GM23338 (cell line): ENCODE data around the gene SF3B3. TPM values are rescaled to one million over a fixed set of nuclear protein-coding genes. Genes with fewer than 3 reads are reported as not detected.

ENCODE experiments used
- ATAC-seq: fragments of 200-7000 bp; cut with Tn5 transposase; 3 replicates; pipeline ENCODE4 v1.9.1; 2020
- DNase-seq: peaks from one replicate; pipeline ENCODE4 v3.0.0-alpha.2; 2015; ENCODE audit warnings: low spot score
- H2AFZ ChIP-seq: fragments of 200-600 bp; sonication (generic); 2 replicates; pipeline ENCODE4 v1.8.0; 2016; ENCODE audit warnings: antibody characterized with exemption, mild to moderate bottlenecking, moderate library complexity
- H3F3A ChIP-seq: fragments of 200-600 bp; sonication (generic); replicated peaks from 2 replicates; pipeline ENCODE4 v1.8.0; 2017; ENCODE audit warnings: antibody characterized with exemption, mixed run types, low read depth
- H3K27ac ChIP-seq: fragments of 200-600 bp; sonication (generic); 2 replicates; pipeline ENCODE4 v1.6.1; 2016; ENCODE audit warnings: low read depth
- H3K27me3 ChIP-seq: fragments of 200-600 bp; sonication (generic); 2 replicates; pipeline ENCODE4 v1.8.0; 2016; ENCODE audit warnings: mild to moderate bottlenecking, mixed run types, moderate library complexity; ENCODE audit not compliant: insufficient read depth
- H3K36me3 ChIP-seq: fragments of 200-600 bp; sonication (generic); 2 replicates; pipeline ENCODE4 v1.8.0; 2016; ENCODE audit warnings: mild to moderate bottlenecking; ENCODE audit not compliant: insufficient read depth
- H3K4me1 ChIP-seq: fragments of 200-600 bp; sonication (generic); 2 replicates; pipeline ENCODE4 v1.8.0; 2016; ENCODE audit warnings: mild to moderate bottlenecking, moderate library complexity; ENCODE audit not compliant: insufficient read depth
- H3K4me2 ChIP-seq: fragments of 200-600 bp; sonication (generic); 2 replicates; pipeline ENCODE4 v1.7.1; 2017; ENCODE audit warnings: mixed run types
- H3K4me3 ChIP-seq: fragments of 200-600 bp; sonication (generic); 2 replicates; pipeline ENCODE4 v1.6.1; 2016; ENCODE audit warnings: mixed run types
- H3K79me2 ChIP-seq: fragments of 200-600 bp; sonication (generic); replicated peaks from 2 replicates; pipeline ENCODE4 v1.8.0; 2017; ENCODE audit warnings: mild to moderate bottlenecking; ENCODE audit not compliant: insufficient read depth
- H3K9me2 ChIP-seq: fragments of 200-600 bp; sonication (generic); 2 replicates; pipeline ENCODE4 v1.8.0; 2017; ENCODE audit not compliant: insufficient read depth
- H4K20me1 ChIP-seq: fragments of 200-600 bp; sonication (generic); replicated peaks from 2 replicates; pipeline ENCODE4 v1.8.0; 2017; ENCODE audit warnings: mild to moderate bottlenecking; ENCODE audit not compliant: insufficient read depth
- H3K27ac Mint-ChIP-seq: 2 replicates; pipeline ENCODE4 v1.8.0; 2020; ENCODE audit warnings: inconsistent platforms, mild to moderate bottlenecking, moderate library complexity, mixed read lengths
- H3K27me3 Mint-ChIP-seq: 3 replicates; pipeline ENCODE4 v1.8.0; 2022; ENCODE audit warnings: low read depth, mild to moderate bottlenecking, moderate library complexity, mixed read lengths, inconsistent platforms; ENCODE audit not compliant: insufficient read depth, poor library complexity
- H3K36me3 Mint-ChIP-seq: 3 replicates; pipeline ENCODE4 v1.8.0; 2021; ENCODE audit warnings: low read depth, mild to moderate bottlenecking, inconsistent platforms, moderate library complexity, mixed read lengths
- H3K4me1 Mint-ChIP-seq: 3 replicates; pipeline ENCODE4 v1.8.0; 2020; ENCODE audit warnings: mild to moderate bottlenecking, inconsistent platforms, mixed read lengths
- H3K4me3 Mint-ChIP-seq: 3 replicates; pipeline ENCODE4 v1.8.0; 2021; ENCODE audit warnings: moderate library complexity, mild to moderate bottlenecking, inconsistent platforms, mixed read lengths
- H3K9me3 Mint-ChIP-seq: 3 replicates; pipeline ENCODE4 v1.8.0; 2020; ENCODE audit warnings: moderate library complexity, mild to moderate bottlenecking, inconsistent platforms, mixed read lengths
- CREB1 ChIP-seq: fragments of 250-450 bp; sonication (Bioruptor Pico); IDR thresholded peaks from 2 replicates; pipeline ENCODE4 v1.5.0; 2020; ENCODE audit warnings: low read depth, mild to moderate bottlenecking, moderate library complexity
- EZH2 ChIP-seq: fragments of 200-600 bp; sonication (generic); IDR thresholded peaks from one replicate; pipeline ENCODE4 v1.8.0; 2017; ENCODE audit warnings: antibody characterized with exemption, mild to moderate bottlenecking, low read depth; ENCODE audit not compliant: unreplicated experiment
- EZH2phosphoT487 ChIP-seq: fragments of 200-600 bp; sonication (generic); IDR thresholded peaks from one replicate; pipeline ENCODE4 v1.8.1; 2018; ENCODE audit warnings: antibody characterized with exemption; ENCODE audit not compliant: unreplicated experiment
- JUNB ChIP-seq: IDR thresholded peaks from one replicate; pipeline ENCODE4 v1.6.1; 2016; ENCODE audit warnings: antibody characterized with exemption; ENCODE audit not compliant: unreplicated experiment
- NANOG ChIP-seq: IDR thresholded peaks from 2 replicates; pipeline ENCODE4 v1.6.1; 2016; ENCODE audit warnings: antibody characterized with exemption, borderline replicate concordance
- POLR2AphosphoS5 ChIP-seq: IDR thresholded peaks from 2 replicates; pipeline ENCODE4 v1.6.1; 2016; ENCODE audit warnings: antibody characterized with exemption, low read depth
- STAT1 ChIP-seq: IDR thresholded peaks from one replicate; pipeline ENCODE4 v1.6.1; 2016; ENCODE audit warnings: antibody characterized with exemption; ENCODE audit not compliant: unreplicated experiment
- ZNF114 ChIP-seq: fragments of 250-450 bp; sonication (Bioruptor Pico); IDR thresholded peaks from 2 replicates; pipeline ENCODE4 v1.5.0; 2020; ENCODE audit warnings: mild to moderate bottlenecking, moderate library complexity
- ZNF331 ChIP-seq: fragments of 250-450 bp; sonication (Bioruptor Pico); IDR thresholded peaks from 2 replicates; pipeline ENCODE4 v1.5.0; 2020; ENCODE audit warnings: low read depth, mild to moderate bottlenecking, moderate library complexity
- polyA plus RNA-seq: library from polyadenylated mRNA; unstranded; fragments of >200 nt; fragmentation: Nextera tagmentation; extraction: Ambion mirVana; gene quantifications from 2 replicates; pipeline ENCODE4 v1.2.1, GENCODE V29; 2016
- total RNA-seq: library from RNA; depleted of rRNA; stranded (reverse); fragments of >200 nt; shearing (Covaris generic); gene quantifications from 2 replicates; pipeline ENCODE4 v1.2.3, GENCODE V29; 2014
- TF ChIP-seq, protein P1 (sequence below), 2 experiments: fragments of 200-600 bp in 1 of 2; sonication (generic) in 1 of 2; conservative IDR thresholded peaks; 2 replicates each; pipeline versions ENCODE4 v1.5.1 to v1.6.1; 2016 to 2017; ENCODE audit warnings: antibody characterized with exemption in 2 of 2, low read depth in 2 of 2, mild to moderate bottlenecking in 2 of 2, moderate library complexity in 1 of 2
- TF ChIP-seq, protein P2 (sequence below): fragments of 250-450 bp; sonication (Bioruptor Pico); IDR thresholded peaks from 2 replicates; pipeline ENCODE4 v1.5.0; 2020; ENCODE audit warnings: mild to moderate bottlenecking, moderate library complexity
- TF ChIP-seq, protein P3 (sequence below): IDR thresholded peaks from one replicate; pipeline ENCODE4 v1.6.1; 2018; ENCODE audit warnings: antibody characterized with exemption; ENCODE audit not compliant: unreplicated experiment
- TF ChIP-seq, protein P4 (sequence below): IDR thresholded peaks from 2 replicates; pipeline ENCODE4 v1.6.1; 2016; ENCODE audit warnings: antibody characterized with exemption

Gene SF3B3
- total and polyA plus RNA-seq, 2 experiments from 2014 or later: 202 to 289 TPM

DNA sequence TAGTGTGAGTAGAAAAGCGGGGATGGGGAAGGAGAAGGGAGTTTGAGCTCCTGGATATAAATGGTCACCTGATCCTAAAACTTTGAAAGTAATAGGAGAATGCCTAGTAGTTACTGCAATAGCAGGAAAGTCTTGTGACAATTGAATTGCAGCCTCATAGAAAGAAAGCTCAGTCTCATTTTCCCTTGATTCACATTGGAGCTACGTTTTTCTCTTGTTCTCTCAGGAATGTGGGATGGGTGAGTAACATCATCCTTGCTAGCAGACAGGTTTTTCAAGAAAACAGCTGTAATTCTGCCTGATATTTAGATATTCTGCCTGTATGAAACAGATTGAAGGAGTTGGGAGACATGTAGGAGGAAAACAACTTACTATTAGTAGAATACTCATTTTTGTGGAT is 25.3 kb downstream of the SF3B3 start:
- DNase-seq (no peak), ATAC-seq (no peak)
- peaks cover 93% of the 10 kb centered on the region for H3K36me3 Mint-ChIP-seq
- Histone ChIP-seq H3K27me3 (no peaks in the 10 kb centered on the region), H3K9me2 (no peaks in the 10 kb centered on the region), H3K4me1 (no peaks in the 10 kb centered on the region; the same call in 1 of the 2 replicates), H3K36me3 (peaks cover 93% of the 10 kb centered on the region), H2AFZ (no peak overlapping the region), H3K4me2 (no peak overlapping the region), H3K4me3 (no peak overlapping the region), H3K27ac (no peak overlapping the region), H3F3A (peaks cover 56% of the 10 kb centered on the region), H4K20me1 (peaks cover 82% of the 10 kb centered on the region), H3K79me2 (peaks cover 92% of the 10 kb centered on the region)
- peaks cover 6% of the 10 kb centered on the region; the same call in 2 of the 3 replicates for H3K4me1 Mint-ChIP-seq
- TF ChIP-seq ZNF331 (CRISPR knock-in tag) (no peak), JUNB (no peak), POLR2AphosphoS5 (no peak), NANOG (no peak), EZH2 (no peak), ZNF114 (CRISPR knock-in tag) (no peak), STAT1 (no peak), EZH2phosphoT487 (no peak), CREB1 (CRISPR knock-in tag) (no peak)
- TF ChIP-seq, protein P1, sequence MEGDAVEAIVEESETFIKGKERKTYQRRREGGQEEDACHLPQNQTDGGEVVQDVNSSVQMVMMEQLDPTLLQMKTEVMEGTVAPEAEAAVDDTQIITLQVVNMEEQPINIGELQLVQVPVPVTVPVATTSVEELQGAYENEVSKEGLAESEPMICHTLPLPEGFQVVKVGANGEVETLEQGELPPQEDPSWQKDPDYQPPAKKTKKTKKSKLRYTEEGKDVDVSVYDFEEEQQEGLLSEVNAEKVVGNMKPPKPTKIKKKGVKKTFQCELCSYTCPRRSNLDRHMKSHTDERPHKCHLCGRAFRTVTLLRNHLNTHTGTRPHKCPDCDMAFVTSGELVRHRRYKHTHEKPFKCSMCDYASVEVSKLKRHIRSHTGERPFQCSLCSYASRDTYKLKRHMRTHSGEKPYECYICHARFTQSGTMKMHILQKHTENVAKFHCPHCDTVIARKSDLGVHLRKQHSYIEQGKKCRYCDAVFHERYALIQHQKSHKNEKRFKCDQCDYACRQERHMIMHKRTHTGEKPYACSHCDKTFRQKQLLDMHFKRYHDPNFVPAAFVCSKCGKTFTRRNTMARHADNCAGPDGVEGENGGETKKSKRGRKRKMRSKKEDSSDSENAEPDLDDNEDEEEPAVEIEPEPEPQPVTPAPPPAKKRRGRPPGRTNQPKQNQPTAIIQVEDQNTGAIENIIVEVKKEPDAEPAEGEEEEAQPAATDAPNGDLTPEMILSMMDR (conservative IDR thresholded peaks at IDR 0.05; ENCODE audit: low read depth in 2 of 2): no peak
- TF ChIP-seq, protein P2, sequence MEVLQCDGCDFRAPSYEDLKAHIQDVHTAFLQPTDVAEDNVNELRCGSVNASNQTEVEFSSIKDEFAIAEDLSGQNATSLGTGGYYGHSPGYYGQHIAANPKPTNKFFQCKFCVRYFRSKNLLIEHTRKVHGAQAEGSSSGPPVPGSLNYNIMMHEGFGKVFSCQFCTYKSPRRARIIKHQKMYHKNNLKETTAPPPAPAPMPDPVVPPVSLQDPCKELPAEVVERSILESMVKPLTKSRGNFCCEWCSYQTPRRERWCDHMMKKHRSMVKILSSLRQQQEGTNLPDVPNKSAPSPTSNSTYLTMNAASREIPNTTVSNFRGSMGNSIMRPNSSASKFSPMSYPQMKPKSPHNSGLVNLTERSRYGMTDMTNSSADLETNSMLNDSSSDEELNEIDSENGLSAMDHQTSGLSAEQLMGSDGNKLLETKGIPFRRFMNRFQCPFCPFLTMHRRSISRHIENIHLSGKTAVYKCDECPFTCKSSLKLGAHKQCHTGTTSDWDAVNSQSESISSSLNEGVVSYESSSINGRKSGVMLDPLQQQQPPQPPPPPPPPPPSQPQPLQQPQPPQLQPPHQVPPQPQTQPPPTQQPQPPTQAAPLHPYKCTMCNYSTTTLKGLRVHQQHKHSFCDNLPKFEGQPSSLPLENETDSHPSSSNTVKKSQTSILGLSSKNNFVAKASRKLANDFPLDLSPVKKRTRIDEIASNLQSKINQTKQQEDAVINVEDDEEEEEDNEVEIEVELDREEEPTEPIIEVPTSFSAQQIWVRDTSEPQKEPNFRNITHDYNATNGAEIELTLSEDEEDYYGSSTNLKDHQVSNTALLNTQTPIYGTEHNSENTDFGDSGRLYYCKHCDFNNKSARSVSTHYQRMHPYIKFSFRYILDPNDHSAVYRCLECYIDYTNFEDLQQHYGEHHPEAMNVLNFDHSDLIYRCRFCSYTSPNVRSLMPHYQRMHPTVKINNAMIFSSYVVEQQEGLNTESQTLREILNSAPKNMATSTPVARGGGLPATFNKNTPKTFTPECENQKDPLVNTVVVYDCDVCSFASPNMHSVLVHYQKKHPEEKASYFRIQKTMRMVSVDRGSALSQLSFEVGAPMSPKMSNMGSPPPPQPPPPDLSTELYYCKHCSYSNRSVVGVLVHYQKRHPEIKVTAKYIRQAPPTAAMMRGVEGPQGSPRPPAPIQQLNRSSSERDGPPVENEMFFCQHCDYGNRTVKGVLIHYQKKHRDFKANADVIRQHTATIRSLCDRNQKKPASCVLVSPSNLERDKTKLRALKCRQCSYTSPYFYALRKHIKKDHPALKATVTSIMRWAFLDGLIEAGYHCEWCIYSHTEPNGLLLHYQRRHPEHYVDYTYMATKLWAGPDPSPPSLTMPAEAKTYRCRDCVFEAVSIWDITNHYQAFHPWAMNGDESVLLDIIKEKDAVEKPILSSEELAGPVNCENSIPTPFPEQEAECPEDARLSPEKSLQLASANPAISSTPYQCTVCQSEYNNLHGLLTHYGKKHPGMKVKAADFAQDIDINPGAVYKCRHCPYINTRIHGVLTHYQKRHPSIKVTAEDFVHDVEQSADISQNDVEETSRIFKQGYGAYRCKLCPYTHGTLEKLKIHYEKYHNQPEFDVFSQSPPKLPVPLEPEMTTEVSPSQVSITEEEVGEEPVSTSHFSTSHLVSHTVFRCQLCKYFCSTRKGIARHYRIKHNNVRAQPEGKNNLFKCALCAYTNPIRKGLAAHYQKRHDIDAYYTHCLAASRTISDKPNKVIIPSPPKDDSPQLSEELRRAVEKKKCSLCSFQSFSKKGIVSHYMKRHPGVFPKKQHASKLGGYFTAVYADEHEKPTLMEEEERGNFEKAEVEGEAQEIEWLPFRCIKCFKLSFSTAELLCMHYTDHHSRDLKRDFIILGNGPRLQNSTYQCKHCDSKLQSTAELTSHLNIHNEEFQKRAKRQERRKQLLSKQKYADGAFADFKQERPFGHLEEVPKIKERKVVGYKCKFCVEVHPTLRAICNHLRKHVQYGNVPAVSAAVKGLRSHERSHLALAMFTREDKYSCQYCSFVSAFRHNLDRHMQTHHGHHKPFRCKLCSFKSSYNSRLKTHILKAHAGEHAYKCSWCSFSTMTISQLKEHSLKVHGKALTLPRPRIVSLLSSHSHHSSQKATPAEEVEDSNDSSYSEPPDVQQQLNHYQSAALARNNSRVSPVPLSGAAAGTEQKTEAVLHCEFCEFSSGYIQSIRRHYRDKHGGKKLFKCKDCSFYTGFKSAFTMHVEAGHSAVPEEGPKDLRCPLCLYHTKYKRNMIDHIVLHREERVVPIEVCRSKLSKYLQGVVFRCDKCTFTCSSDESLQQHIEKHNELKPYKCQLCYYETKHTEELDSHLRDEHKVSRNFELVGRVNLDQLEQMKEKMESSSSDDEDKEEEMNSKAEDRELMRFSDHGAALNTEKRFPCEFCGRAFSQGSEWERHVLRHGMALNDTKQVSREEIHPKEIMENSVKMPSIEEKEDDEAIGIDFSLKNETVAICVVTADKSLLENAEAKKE (CRISPR knock-in tag): no peak
- TF ChIP-seq, protein P3, sequence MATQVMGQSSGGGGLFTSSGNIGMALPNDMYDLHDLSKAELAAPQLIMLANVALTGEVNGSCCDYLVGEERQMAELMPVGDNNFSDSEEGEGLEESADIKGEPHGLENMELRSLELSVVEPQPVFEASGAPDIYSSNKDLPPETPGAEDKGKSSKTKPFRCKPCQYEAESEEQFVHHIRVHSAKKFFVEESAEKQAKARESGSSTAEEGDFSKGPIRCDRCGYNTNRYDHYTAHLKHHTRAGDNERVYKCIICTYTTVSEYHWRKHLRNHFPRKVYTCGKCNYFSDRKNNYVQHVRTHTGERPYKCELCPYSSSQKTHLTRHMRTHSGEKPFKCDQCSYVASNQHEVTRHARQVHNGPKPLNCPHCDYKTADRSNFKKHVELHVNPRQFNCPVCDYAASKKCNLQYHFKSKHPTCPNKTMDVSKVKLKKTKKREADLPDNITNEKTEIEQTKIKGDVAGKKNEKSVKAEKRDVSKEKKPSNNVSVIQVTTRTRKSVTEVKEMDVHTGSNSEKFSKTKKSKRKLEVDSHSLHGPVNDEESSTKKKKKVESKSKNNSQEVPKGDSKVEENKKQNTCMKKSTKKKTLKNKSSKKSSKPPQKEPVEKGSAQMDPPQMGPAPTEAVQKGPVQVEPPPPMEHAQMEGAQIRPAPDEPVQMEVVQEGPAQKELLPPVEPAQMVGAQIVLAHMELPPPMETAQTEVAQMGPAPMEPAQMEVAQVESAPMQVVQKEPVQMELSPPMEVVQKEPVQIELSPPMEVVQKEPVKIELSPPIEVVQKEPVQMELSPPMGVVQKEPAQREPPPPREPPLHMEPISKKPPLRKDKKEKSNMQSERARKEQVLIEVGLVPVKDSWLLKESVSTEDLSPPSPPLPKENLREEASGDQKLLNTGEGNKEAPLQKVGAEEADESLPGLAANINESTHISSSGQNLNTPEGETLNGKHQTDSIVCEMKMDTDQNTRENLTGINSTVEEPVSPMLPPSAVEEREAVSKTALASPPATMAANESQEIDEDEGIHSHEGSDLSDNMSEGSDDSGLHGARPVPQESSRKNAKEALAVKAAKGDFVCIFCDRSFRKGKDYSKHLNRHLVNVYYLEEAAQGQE: no peak
- TF ChIP-seq, protein P4, sequence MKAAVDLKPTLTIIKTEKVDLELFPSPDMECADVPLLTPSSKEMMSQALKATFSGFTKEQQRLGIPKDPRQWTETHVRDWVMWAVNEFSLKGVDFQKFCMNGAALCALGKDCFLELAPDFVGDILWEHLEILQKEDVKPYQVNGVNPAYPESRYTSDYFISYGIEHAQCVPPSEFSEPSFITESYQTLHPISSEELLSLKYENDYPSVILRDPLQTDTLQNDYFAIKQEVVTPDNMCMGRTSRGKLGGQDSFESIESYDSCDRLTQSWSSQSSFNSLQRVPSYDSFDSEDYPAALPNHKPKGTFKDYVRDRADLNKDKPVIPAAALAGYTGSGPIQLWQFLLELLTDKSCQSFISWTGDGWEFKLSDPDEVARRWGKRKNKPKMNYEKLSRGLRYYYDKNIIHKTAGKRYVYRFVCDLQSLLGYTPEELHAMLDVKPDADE: no peak
- H3K27ac Mint-ChIP-seq: no peak overlapping the region
- H3K27me3 Mint-ChIP-seq: peaks cover 6% of the 10 kb centered on the region
- H3K9me3 Mint-ChIP-seq: no peaks in the 10 kb centered on the region
- no peak overlapping the region for H3K4me3 Mint-ChIP-seq
